Mucosa of gallbladder (tissue), 1 donor: ENCODE results near the gene GARNL3. TPM values are rescaled to one million over a fixed set of nuclear protein-coding genes. Genes with fewer than 3 reads are reported as not detected.

Experiments used
- DNase-seq: peaks from one replicate; pipeline ENCODE4 v3.0.0-alpha.2; 2020; ENCODE audit warnings: low spot score
- total RNA-seq: library from RNA; stranded (reverse); gene quantifications from one replicate; pipeline ENCODE4 v1.2.1, GENCODE V29; 2021
- donor health status: DM: no; HTN: no; CAD: no.

Gene GARNL3
- total RNA-seq, 1 donor from 2014 or later, result 17.1 TPM

DNA sequence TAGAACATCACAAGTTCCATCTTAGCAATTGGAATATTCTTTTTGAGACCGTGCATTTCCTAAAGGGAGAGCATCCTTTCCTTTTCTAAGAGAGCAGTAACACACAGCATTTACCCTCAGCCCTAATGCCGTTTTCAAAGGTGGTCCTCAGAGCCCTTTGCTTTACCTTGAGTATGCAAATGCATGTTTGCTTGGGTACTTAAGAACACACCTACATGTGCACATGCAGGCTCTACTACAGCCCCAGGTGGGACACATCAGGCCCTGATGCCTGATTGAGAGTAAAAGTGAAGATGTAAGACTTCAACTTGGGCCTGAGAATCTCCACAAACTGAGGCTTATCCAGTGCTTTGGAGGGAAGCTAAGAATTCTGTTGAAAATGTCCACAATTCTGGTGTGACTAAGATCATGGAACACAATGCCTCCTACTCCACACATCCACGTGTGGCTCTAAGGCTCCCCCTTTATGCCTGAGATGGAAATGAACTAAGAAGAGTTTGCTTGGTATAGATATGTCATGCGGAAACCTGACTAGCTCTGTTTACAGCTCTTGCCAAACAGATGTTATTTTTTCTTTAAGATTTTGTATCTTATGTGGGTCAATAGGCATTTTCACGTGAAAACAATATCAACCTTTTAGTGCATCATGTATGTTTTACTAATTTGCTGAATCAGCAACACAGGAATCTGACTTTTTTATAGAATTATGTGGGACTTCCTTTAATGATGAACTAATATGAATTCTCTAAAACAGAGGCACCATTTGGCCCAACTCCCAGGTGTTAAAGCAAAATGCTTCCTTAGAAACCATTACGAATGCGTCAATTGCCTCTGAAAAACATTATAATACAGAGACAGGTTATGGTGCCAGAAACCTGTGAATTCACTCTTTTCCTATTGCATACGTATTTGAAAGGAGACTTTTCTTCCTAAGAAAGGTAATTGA is 83.5 kb downstream of the GARNL3 start:
- DNase-seq, result peak; percentile 27

DNA sequence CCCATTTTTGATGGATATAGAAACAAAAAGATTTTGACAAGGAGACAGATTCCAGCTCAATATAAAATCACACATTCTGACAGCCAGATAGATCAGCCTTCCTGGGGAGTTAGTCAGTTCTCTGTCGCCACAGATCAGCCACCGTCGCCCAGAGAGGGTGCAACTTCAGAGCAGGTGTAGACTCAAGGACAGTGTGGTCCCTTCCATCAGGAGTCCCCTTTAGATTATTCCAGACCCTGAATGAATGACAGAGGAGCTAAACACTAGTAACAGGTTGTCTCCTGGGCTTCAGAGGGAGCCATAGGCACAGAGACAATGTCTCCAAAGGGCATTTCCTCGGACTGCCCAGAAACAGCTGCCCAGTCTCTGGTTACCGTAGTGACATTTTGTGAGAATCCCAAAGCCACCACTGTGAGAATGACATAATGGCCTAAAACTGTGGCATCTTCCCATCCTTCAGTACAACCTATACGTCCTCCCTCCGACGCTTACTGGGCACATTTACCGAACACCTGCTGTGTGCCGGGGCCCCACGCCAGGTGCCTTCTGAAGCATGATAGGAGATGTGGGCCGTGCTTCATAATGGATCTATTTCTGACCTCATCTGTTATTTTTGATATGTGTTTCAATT is 85.0 kb downstream of the GARNL3 start:
- no peak for DNase-seq

DNA sequence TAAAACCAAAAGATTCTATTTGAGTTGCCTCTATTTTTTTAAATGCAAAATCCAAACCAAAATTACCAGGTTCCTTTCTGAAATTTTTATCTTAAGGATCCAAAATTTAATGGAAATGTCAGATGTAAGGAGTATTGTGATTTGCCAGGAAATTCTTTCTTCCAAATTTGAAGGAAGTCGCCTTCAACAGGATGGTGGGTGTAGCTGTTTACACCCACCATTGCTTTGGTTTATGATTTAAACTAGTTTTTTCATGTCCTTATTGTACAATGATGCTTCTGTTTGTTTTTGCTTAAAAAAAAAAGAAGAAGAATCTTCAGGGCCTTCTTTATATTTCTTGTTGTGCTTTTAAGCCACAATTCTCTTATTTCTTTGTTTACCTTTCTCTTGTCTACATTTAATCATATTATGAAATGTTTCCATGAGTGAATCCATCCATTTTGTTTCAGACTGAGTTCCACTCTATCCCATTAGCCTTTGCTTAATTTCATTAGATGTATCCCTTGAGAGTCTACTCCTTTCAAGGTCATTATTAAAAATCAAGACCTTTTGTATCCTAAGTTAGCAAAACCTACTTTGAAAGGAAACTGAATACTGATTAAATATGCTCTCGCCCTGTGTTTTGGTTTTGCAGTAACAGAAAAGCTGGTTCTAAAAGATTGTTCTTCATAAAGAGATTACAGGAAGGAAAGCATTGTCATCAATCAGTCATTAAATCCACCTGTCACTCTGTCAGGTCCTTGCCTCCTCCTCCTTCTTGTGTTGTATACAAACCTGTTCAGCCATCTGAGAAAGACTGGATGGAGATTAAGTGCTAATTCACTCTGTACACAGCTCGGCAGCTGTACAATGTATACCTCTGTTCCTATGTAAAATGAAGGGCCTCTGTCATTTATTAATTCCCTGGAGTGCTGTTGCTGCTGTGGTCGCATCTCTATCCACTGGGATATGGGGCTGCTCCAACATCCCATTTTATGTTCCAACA is 86.9 kb downstream of the GARNL3 start:
- DNase-seq, result no peak

DNA sequence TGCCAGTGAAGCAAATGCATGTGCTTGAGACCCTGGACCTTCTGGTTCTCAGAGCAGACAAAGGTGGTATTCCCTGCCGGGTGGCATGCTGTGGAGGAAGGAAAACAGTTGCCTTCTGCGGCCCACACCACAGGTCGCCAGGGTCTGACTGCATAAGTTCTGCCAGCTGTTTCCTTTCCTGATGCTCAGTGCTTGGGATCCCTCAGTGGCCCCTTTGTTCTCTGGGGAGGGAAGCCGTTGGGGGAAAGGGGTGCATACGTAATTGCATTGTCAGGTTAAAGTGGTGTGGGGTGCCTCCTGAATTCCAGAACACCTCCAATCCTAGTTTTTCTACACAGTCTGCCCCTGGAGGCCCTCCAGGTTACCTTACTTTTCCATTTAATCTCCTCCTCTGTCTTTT is 89.3 kb downstream of the GARNL3 start:
- DNase-seq, result no peak

DNA sequence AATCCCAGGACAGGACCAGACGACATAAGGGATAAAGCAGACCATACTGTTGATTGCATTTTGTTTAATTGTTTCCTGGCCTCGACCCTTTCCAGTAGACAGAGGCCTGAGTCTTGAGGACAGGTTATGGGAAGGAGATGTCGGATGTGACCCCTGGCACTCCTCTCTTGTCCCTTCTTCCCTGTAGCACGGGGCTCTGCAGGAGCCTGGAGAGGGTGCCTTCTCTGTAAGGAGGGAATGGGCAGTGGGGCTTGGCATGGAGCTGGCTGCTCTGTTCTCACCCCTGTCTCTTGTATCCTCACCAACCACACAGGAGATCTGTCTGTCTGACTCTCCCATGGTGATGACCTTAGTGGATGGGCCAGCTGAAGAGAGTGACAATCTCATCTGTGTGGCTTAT is 92.3 kb downstream of the GARNL3 start:
- DNase-seq, result no peak

DNA sequence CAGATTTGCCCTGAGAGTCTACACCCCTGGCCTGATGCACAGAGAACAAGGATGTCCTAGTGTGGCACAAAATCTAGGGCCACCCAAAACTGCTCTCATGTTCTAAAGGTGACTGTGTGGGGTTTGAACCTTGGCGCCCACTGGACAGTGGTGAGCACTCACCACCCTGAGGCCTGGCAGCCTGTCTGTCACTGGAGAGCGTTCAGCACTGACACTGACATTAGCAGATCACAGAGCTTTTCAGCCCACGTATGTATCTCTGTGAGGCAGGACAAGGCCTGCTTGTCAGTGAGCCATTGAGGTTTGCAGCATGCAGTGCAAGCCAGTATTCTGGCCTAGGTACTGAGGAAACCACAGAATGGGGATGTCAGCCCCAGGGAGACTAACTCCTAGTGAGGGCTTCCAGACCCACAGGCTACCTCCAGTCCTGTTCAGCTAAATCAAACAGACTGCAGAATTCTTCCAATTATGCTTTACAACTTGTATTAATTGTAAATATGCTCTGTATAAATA is 93.5 kb downstream of the GARNL3 start:
- no peak for DNase-seq

DNA sequence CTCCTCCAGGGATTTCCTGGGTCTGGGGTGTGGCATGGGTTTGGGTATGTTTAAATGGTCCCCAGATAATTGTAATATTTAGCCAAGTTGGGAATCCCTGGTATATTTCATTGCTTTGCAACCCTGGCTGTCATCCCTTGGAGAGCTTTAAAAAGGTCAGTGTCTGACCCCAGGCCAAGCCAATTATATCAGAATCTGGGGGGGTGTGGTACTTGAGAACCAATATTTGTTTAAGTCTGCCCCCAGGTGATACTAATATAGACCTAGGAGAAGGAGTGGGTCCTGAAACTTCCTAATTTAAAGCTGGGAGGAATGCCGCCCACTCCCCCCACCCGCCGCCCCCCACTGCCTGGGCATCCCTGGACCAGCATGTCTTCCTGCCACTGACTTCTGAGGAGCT is 94.2 kb downstream of the GARNL3 start:
- DNase-seq, result no peak

DNA sequence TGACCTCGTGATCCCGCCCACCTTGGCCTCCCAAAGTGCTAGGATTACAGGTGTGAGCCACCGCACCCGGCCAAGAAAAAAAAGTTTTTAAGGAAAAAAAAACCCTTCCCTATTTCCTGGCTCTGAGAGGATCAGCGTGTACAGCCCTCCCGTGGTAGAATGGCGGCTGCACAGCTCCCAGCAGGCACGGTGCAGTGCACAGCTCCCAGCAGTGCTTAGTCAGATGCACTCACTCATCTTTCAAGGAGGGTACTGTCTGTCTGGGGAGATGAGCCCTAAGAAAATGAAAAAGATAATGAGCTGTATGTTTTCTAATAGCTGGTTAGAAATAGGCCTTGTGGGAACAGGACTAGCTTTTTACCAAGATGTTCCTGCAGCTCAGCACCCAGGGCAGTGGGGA is 95.7 kb downstream of the GARNL3 start:
- DNase-seq, result no peak

DNA sequence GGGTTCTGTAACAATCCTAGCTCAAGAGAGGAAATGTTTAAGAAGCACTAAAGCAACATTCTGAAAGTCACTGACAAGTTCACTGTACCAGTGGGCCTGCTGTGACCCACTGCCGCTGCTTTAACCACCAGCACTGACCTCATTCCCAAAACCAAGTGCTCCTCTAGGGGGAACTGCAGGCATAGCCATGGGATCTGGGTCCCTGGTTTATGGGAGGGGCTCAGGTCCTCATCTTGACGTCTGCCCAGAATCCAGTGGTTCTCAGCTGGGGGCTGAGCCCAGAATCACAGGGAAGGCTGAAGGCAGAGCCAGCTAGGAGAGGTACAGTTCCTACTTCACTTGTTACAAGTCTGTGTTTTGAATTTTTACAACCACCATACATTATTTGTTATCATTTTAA is 96.3 kb downstream of the GARNL3 start:
- no peak for DNase-seq

DNA sequence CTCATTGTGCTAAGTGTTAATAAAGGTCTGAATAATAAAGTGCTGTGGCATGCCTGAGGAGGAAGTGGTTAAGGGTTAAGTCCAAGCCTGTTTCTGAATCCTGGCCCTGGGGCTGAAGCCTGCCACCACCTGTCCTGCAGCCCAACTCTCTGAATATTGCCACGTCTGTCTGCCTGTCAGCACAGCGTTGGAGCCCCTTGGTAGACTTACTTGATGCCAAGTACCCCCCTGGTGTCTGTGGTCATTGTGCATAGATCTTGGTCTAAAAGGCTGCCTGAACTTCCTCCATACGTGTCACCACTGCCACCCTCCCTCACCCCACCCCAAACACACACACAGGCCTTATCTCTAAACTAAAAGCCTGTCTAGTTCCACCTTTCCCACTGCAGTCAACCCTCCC is 97.0 kb downstream of the GARNL3 start:
- DNase-seq, result no peak

DNA sequence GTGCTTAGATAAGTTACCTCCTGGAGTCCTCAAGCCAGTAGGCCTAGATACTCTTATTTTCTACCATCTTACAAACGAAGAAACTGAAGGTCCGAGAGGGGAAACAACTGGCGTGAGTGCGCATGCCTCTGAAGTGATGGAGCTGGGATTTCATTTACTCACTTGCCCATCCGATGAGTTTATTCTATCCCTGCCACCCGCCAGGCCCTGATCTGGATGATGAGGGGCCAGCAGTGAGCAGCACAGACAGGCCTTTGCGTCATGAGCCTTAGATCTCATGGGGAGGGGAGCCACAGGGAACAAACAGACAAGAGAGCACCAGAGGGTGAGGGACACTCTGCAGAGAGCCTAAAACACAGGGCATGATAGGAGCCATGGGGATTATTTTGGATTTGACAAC is 98.3 kb downstream of the GARNL3 start:
- DNase-seq, result no peak

DNA sequence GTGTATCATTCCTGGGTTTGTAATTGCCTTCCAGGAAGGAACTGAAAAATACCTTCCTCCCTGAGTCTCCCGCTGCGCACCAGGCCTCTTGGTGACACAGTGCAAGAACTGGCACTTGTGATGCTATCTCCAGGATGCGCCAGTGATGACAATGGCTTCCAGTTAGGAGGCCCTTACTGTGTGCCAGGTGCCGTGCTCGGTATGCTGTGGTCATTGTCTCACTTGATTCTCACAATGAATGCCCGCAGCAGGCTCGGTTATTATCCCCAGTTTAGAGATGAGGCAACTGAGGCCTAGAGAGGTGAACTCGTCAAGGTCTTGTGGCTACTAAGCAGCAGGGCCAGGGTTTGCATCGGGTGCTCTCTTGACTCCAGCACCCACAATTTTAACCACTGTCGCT is 100.9 kb downstream of the GARNL3 start:
- no peak for DNase-seq

DNA sequence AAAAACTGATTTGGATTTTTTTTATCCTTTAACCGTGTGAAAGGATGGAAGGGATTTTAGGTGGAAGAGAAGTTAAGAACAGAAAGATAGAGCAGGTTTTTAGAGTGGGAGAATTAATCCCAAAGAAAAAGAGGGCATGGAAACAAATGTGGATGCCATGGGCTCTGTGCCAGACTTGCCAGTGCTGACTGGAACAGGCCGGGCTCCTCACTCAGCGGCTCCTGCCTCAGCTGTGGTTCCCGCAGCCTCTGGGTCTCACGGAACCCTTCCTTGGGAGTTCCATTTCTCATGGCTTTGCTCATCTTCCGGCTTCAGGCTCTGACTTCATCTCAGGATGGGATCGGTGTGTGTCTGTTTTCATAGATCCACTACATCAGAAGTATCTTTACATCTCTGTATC is 102.0 kb downstream of the GARNL3 start:
- no peak for DNase-seq

DNA sequence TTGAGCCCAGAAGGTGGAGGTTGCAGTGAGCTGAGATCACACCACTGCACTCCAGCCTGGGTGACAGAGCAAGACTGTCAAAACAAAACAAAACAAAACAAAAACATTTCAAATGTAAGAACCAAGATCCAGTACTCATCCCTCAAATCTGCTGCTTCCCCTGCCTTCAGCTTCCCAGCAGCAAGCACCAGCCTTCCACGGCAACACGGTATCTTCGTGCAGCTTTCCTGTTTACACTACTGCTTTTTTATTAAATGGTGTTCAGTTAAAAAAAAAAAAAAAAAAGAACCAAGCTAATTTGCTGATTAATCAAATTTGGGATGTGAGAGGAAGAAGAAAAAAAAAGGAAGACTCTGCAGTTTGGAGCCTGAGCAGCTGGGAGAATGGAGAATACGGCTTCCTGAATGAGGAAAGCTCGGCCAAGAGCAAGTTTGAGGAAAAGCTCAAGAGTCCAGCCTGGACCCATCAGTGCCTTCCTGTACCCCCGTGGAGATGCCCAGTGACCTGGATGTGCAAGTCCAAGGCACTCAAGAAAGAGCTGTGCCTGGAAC is 104.4 kb downstream of the GARNL3 start:
- no peak for DNase-seq

DNA sequence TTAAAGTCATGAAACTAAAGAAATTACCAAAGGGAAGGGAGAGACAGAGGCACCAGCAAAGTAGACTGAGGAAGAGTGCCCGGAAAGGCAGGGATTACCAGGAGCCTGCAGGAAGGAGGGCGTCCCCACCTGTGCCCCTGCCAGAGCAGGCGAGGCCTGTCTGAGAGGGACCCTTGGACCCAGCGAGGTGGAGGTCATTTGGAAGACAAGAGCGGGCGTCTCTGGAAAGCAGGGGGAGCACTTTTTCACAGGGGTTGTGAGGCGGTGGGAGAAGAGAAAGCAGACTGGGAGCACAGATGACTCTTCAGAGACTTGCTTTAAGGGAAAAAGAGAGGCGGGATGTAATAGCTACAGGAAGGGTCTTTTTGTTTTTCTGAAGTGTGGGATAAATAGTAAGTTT is 104.9 kb downstream of the GARNL3 start:
- no peak for DNase-seq

DNA sequence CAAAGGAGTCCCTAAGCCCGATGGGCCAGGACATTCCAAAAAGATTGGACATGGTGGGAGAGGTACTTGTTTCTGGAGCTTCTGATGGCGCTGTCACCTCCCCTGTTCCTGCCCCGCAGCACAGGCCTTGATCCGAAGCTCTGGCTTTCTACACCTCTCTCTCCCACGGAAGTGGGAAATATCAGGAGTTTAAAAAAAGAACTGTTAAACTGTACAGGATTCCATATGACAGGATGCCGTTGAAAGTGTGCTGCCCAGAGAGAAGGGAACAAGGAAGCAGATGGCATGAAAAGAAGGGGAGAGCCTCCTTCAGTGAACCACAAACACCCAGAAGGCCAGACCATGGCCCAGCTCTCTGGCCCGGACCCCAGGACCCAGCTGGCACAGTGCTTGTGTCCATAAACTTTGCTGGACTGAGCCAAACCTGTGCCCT is 105.6 kb downstream of the GARNL3 start:
- DNase-seq, result no peak

DNA sequence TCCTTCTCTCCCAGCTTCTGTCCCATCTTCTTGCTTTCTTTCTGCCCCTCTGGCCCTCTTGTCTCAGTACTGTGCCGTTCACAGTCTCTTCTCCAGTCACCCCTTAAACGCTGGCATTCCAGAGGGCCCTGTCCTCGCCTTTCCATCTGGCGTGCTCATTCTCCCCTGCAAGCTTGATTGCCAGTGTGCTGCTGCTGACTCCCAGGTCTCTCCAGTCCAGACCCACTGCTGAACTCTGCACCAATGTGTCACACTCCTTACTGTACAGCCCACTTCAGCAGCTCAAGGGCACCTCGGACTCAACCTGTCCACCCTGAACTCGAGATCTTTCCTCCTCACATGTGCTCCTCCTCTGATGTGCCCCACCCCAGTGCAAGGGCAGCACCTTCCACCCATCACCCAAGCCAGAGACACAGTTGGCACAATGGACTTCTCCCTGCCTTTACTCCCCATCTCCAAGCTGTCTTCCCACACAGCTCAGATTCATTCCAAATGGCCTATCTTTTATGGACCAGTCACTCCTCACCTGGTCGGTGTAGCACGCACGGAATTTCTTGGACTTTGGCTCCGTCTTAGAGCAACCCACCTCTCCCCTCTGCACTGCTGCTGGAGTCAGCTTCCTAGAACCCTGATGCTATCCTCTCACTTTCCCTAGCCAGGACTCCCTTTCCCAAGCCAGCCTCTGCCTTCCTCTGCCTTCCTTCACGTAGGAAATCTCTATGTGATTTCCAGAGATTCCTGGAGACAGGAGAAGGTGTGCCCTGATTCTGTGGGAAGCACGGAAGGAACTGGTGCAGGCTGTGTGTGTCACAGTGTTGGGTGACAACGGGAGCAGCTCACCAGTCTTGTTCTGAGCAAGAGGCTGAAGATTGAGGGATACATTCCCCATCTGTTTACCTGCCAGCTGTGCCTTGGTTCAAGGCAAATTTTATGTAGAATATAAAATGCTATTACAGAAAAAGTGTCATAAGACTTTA is 106.4 kb downstream of the GARNL3 start:
- no peak for DNase-seq

DNA sequence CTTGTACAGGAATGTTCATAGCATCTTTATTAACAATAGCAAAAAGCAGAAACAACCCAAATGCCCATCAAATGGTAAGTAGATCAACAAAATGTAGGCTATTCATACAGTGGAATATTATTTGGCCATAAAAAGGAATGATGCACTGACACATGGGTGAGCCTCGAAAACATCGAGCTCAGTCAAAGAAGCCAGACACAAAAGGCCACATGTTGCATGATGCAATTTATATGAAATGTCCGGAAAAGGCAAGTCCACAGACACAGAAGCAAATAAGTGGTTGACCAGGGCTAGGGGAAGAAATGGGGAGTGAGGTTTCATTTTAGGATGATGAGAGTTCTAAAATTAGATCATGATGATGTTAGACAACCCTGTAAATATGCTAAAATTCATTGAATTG is 115.9 kb downstream of the GARNL3 start:
- DNase-seq, result no peak

DNA sequence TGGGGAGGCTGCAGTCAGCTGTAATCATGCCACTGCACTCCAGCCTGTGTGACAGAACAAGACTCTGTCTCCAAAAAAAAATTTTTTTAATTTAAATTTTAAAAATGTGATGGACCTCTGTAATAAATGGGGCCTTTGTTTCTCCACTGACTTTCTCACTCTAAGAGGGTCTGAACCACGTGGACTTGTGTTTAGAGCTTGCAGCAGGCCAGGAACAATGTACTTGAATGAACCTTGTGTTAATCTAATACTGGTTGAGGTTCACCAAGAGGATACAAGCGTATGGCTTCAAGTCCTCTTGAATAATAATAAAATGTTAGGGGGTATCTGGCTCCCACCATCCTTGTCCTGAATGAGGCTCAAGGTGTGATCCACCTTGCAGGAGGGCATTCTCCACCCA is 118.0 kb downstream of the GARNL3 start:
- no peak for DNase-seq

DNA sequence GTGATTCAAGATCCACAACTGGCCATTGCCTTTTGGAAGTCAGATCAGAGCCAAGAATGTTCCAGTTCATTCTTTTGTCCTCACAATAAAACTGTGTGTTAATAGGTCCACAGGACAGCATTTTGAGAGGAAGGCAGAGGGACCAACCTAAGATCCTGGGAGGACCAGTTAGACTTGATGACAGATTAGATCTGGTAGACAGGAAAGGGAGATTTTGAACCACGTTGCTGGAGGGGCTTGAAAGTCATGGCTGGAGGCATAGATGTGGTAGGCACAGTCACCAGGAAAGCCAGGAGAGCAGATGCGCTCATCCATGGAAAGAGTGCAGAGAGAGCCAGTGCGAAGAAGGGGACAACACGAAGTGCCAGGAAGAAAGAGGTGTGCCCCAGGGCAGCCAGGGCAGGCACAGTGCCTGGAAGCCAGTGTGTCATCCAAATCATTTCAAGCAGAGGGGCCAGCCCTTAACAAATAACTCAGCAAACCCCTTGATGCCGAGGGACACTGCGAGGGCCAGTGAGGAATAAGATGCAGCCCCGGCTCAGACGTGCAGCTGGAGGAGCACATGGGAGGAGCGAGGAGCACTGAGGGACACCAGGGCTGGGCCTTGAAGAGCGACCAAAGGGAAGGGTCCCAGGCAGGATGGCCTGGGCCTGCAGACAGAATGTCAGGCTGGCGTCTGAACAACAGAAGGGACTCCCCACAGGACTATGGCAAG is 119.6 kb downstream of the GARNL3 start:
- no peak for DNase-seq
